Subcutaneous adipose tissue (tissue), 4 donors: ENCODE results near the gene CHST13. TPM values are rescaled to one million over a fixed set of nuclear protein-coding genes. Genes with fewer than 3 reads are reported as not detected.

Source experiments
- CTCF ChIP-seq: fragments of 450-650 bp; IDR thresholded peaks from one replicate; pipeline ENCODE4 v1.5.1; 2016; ENCODE audit warnings: low read depth, mild to moderate bottlenecking, control low read depth, antibody characterized with exemption, moderate library complexity
- total RNA-seq, 4 donors: library from RNA; depleted of rRNA; stranded (reverse); fragments of >200 nt; gene quantifications; one replicate each; pipeline ENCODE4 v1.1.0, GENCODE V29; 2016

Gene CHST13
- total RNA-seq, 4 donors from 2014 or later: 0.66 to 2.5 (median 1.3) TPM

GRCh38 chr3:126511291-126511690 is 12.7 kb upstream of the CHST13 start:
- TF ChIP-seq CTCF: no peak

- no peak for TF ChIP-seq CTCF
These were observed 11.9 kb upstream of the CHST13 start for GRCh38 chr3:126512026-126512425.

- TF ChIP-seq CTCF: no peak
These were observed 10.9 kb upstream of the CHST13 start for GRCh38 chr3:126512916-126513650.

- TF ChIP-seq CTCF: no peak
These were observed 9.8 kb upstream of the CHST13 start for GRCh38 chr3:126514161-126514560.

GRCh38 chr3:126515066-126515706 is 8.8 kb upstream of the CHST13 start:
- TF ChIP-seq CTCF: no peak

GRCh38 chr3:126516152-126516935 is 7.6 kb upstream of the CHST13 start:
- TF ChIP-seq CTCF: no peak

GRCh38 chr3:126516936-126517290 is 7.0 kb upstream of the CHST13 start:
- no peak for TF ChIP-seq CTCF
